Measurements from ENCODE around the gene HIF1AN.

The HIF1AN gene

GRCh38 chr10:100575585-100576281, 40.0 kb downstream of the HIF1AN start:
- TF ChIP-seq, protein P1, sequence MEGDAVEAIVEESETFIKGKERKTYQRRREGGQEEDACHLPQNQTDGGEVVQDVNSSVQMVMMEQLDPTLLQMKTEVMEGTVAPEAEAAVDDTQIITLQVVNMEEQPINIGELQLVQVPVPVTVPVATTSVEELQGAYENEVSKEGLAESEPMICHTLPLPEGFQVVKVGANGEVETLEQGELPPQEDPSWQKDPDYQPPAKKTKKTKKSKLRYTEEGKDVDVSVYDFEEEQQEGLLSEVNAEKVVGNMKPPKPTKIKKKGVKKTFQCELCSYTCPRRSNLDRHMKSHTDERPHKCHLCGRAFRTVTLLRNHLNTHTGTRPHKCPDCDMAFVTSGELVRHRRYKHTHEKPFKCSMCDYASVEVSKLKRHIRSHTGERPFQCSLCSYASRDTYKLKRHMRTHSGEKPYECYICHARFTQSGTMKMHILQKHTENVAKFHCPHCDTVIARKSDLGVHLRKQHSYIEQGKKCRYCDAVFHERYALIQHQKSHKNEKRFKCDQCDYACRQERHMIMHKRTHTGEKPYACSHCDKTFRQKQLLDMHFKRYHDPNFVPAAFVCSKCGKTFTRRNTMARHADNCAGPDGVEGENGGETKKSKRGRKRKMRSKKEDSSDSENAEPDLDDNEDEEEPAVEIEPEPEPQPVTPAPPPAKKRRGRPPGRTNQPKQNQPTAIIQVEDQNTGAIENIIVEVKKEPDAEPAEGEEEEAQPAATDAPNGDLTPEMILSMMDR (IDR thresholded peaks at IDR 0.05; ENCODE audit: extremely low read depth, missing control alignments) = no peak
- DNase-seq (ENCODE audit: low spot score) = no peak

DNA sequence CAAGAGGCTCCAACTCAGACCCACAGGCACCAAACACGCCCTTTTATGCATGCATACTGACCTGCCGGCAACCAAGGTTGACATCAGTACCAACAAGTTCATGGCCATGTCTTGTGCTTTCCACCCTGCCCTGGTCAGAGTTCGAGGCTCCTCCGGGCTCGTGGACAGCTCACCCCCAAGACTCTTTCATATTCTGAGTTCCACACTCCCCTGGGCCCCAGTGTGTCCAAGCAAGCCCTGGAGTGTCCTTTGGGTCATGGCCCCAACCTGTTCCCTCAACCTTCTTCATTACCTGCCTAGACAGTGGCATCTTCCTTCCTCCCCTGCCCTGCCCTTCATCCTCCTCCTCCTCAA, 40.5 kb downstream of the HIF1AN start:
- TF ChIP-seq, protein P1 (IDR thresholded peaks at IDR 0.05; ENCODE audit: extremely low read depth, missing control alignments) = no peak
- DNase-seq (ENCODE audit: low spot score) = no peak

DNA sequence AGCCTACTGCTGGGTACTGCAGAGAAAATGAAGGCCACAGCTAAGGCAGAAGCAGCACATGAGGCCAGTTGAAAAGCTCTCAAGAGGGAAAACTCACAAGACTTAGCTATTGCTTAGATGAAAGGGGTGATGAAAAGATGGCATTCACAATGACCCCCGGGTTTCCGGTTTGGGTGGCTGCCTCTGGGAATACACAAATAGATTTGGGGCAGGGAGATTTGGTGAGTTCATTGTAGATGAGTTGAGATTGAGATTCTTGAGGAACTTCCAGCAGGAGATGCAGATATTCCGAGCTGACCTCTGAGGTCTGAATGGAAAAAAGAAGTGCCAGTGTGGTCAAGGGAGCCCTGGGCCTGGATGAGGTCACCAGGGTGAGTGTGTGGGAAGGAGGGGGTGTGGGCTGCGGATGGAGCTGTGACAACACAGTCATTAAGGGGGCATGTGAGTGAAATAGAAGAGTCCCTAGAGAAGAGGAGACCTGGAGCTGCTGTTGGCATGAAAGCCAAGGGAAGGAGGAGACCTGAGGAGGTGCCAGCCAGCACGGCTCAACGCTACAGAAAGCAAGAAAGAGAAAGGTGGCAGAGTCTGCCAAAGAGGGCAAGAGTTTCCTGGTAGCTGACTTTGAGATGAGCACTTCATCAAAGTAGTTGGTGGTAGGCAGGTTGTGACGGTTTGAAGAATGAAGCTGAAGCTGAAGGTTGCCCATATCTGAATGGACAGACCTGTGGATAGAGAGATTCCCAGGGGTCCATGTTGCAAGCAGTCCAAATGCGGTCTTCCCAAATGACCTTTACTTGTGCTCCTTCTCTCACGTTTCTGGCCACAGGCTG, 43.7 kb downstream of the HIF1AN start:
- TF ChIP-seq, protein P1 (IDR thresholded peaks at IDR 0.05; ENCODE audit: extremely low read depth, missing control alignments) = no peak
- no peak for DNase-seq (ENCODE audit: low spot score)

DNA sequence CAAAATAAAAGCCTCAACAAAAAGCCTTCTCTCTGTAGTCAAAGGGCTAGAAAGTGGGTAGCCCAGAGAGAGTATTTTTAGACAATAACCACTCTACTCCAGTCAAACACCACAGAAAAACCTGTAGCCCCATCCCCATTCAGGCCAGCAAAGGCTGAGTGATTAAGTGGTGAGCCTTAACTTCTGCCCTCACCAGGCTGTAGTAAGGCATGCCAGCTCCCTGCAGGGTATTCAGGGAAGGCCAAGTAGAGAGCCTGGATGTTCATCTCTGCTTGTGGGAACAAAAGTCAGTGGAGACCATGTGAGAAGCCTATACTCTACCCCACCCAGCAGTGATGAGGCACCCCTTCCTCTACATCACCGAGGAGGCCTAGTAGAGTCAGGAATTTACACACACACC, 51.2 kb downstream of the HIF1AN start:
- DNase-seq (ENCODE audit: low spot score) = no peak
- TF ChIP-seq, protein P1 (IDR thresholded peaks at IDR 0.05; ENCODE audit: extremely low read depth, missing control alignments) = no peak

DNA sequence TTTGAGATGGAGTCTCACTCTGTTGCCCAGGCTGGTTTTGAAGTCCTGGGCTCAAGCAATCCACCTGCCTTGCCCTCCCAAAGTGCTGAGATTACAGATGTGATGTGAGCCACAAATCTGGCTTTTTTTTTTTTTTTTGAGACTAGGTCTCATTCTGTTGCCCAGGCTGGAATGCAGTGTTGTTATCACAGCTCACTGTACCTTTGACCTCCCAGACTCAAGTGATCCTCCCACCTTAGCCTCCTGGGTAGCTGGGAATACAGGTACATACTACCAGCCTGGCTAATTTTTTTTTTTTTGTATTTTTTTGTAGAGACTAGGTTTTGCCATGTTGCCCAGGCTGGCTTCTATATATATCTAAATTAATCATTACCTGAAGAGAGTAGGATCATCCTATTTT, 62.4 kb downstream of the HIF1AN start:
- TF ChIP-seq, protein P1 (IDR thresholded peaks at IDR 0.05; ENCODE audit: extremely low read depth, missing control alignments) = no peak

GRCh38 chr10:100600218-100600617, 64.5 kb downstream of the HIF1AN start:
- TF ChIP-seq, protein P1 (IDR thresholded peaks at IDR 0.05; ENCODE audit: extremely low read depth, missing control alignments) = no peak
- no peak for DNase-seq (ENCODE audit: low spot score)

More for the DNA sequence above, 62.4 kb downstream of the HIF1AN start:
- DNase-seq (ENCODE audit: low spot score) = no peak

- TF ChIP-seq, protein P1 (IDR thresholded peaks at IDR 0.05; ENCODE audit: extremely low read depth, missing control alignments) = no peak
- DNase-seq (ENCODE audit: low spot score) = no peak
Measured at GRCh38 chr10:100607439-100607838, 71.7 kb downstream of the HIF1AN start.

Data from GM20000 (cell line).